Panc1 (cell line): ENCODE results near the gene MIA2. TPM values are rescaled to one million over a fixed set of nuclear protein-coding genes. Genes with fewer than 3 reads are reported as not detected.

Experiments used
- ATAC-seq: fragments of 200-7000 bp; cut with Tn5 transposase; 2 replicates; pipeline ENCODE4 v1.9.1; 2020; ENCODE audit warnings: mild to moderate bottlenecking, moderate library complexity
- BruUV-seq: library from RNA; stranded (reverse); fragments of 400-500 nt; replicated peaks from 2 replicates; lab custom pipeline; 2021; lab: Mats Ljungman, UMichigan
- CTCF ChIA-PET: fragments of 300-600 bp; sonication (Branson Sonifier 250); formaldehyde crosslinking; loops from one replicate; lab custom pipeline; 2022; ENCODE audit warnings: antibody characterized with exemption; lab: Charles Lee
- POLR2A ChIA-PET: fragments of 300-600 bp; sonication (Branson Sonifier 250); formaldehyde crosslinking; loops from one replicate; lab custom pipeline; 2022; ENCODE audit warnings: antibody characterized with exemption; lab: Charles Lee
- DNase-seq: peaks from one replicate; pipeline ENCODE4 v3.0.0-alpha.2; 2010; ENCODE audit warnings: low read depth, low spot score
- H3K27ac ChIP-seq: 2 replicates; pipeline ENCODE4 v1.5.1; 2011; ENCODE audit warnings: mild to moderate bottlenecking, low read length, inconsistent platforms
- H3K27me3 ChIP-seq: fragments of 200-500 bp; sonication (Bioruptor generic); 2 replicates; pipeline ENCODE4 v1.6.0; 2014; ENCODE audit warnings: low read length, inconsistent platforms; ENCODE audit not compliant: control insufficient read depth, insufficient read depth
- H3K36me3 ChIP-seq: fragments of 200-500 bp; sonication (Bioruptor generic); 2 replicates; pipeline ENCODE4 v1.5.1; 2014; ENCODE audit warnings: inconsistent platforms, mild to moderate bottlenecking, low read length, moderate library complexity; ENCODE audit not compliant: control insufficient read depth, insufficient read depth
- H3K4me1 ChIP-seq: 2 replicates; pipeline ENCODE4 v1.5.1; 2011; ENCODE audit warnings: inconsistent platforms, mild to moderate bottlenecking, low read length, moderate library complexity; ENCODE audit not compliant: control insufficient read depth, insufficient read depth
- H3K4me3 ChIP-seq, 2 experiments: 2 replicates each; pipeline ENCODE4 v1.5.1; 2011 to 2012; ENCODE audit warnings: low read depth in 2 of 2, low read length in 2 of 2, mild to moderate bottlenecking in 2 of 2, inconsistent platforms in 1 of 2, moderate library complexity in 1 of 2
- H3K9me3 ChIP-seq: fragments of 200-500 bp; sonication (Bioruptor generic); 2 replicates; pipeline ENCODE4 v1.5.1; 2014; ENCODE audit warnings: low read depth, mild to moderate bottlenecking, inconsistent platforms, low read length, moderate library complexity; ENCODE audit not compliant: control insufficient read depth, insufficient read depth
- CTCF ChIP-seq: fragments of 450-650 bp; IDR thresholded peaks from 2 replicates; pipeline ENCODE4 v1.5.1; 2017; ENCODE audit warnings: mild to moderate bottlenecking
- POLR2AphosphoS5 ChIP-seq: IDR thresholded peaks from 2 replicates; pipeline ENCODE4 v1.6.1; 2012; ENCODE audit warnings: mild to moderate bottlenecking, low read depth, low read length, moderate library complexity
- REST ChIP-seq, 2 experiments: IDR thresholded peaks; 2 replicates each; pipeline ENCODE4 v1.6.1; 2011 to 2012; ENCODE audit warnings: low read depth in 2 of 2, control low read depth in 1 of 2, low read length in 1 of 2, mild to moderate bottlenecking in 1 of 2, moderate library complexity in 1 of 2; ENCODE audit not compliant: insufficient read depth in 1 of 2
- SIN3A ChIP-seq: IDR thresholded peaks from 2 replicates; pipeline ENCODE4 v1.6.1; 2012; ENCODE audit warnings: low read depth, mild to moderate bottlenecking, low read length, moderate library complexity, borderline replicate concordance; ENCODE audit not compliant: insufficient read depth
- TCF7L2 ChIP-seq: IDR thresholded peaks from 2 replicates; pipeline ENCODE4 v1.6.1; 2011; ENCODE audit warnings: mild to moderate bottlenecking, low read depth, low read length, inconsistent platforms
- in situ Hi-C: cut with HindIII; loops from 2 replicates; pipeline ENCODE4 v1.10.0; 2016; ENCODE audit warnings: low sequenced_read_pairs, low pct_unique_long_range_greater_than_20kb
- intact Hi-C: fragments of 100-400 bp; cut with micrococcal nuclease; formaldehyde crosslinking; loops from one replicate; pipeline ENCODE4 v1.10.0; 2022; ENCODE audit not compliant: unreplicated experiment
- total RNA-seq: library from RNA; stranded (reverse); gene quantifications from one replicate; pipeline ENCODE4 v1.2.1, GENCODE V29; 2021; ENCODE audit not compliant: unreplicated experiment

Gene MIA2
- total RNA-seq, 1 experiment from 2014 or later: 19.2 TPM

- H3K4me3 ChIP-seq: peak overlapping the region; percentile 76 to 88
- intact Hi-C loops: loop anchor here (10.0 kb wide), 1 partner anchor 82 kb away; no protein-coding TSS in a partner anchor
- no peak for TF ChIP-seq TCF7L2
- TF ChIP-seq REST (IDR thresholded peaks at IDR 0.05; ENCODE audit: insufficient read depth in 1 of 2, low read depth in 2 of 2, low read length in 1 of 2): no peak
- TF ChIP-seq SIN3A: no peak
- no peak for TF ChIP-seq POLR2AphosphoS5
- TF ChIP-seq CTCF: no peak
- H3K36me3 ChIP-seq: no peaks in the 10 kb centered on the region; the same call in 1 of the 2 replicates
- H3K9me3 ChIP-seq: peaks cover 7% of the 10 kb centered on the region; the same call in 1 of the 2 replicates
- H3K27me3 ChIP-seq: no peaks in the 10 kb centered on the region
- DNase-seq (no peak), ATAC-seq (peak; percentile 75)
- CTCF ChIA-PET: no interaction called here
- in situ Hi-C loops: no loop called here
- POLR2A ChIA-PET: interaction anchor here (0.6 kb wide), 1 partner anchor 88 kb away, joined by 20 read pairs; no protein-coding TSS in a partner anchor
- BruUV-seq: no TSS peak
- peaks cover 17% of the 10 kb centered on the region for H3K4me1 ChIP-seq
- H3K27ac ChIP-seq: peak overlapping the region; percentile 95
Observed at GRCh38 chr14:39266525-39266870, 32.8 kb downstream of the MIA2 start.

GRCh38 chr14:39266871-39267607 is 33.3 kb downstream of the MIA2 start:
- H3K4me3 ChIP-seq: peak overlapping the region; percentile 76 to 88
- TF ChIP-seq REST (IDR thresholded peaks at IDR 0.05; ENCODE audit: insufficient read depth in 1 of 2, low read depth in 2 of 2, low read length in 1 of 2): no peak
- 0 out of 2 replicates have a peak, but pooled peaks have one; percentile 67 for TF ChIP-seq SIN3A
- 0 out of 2 replicates have a peak, but pooled peaks have one; percentile 17 for TF ChIP-seq TCF7L2
- 0 out of 2 replicates have a peak, but pooled peaks have one; percentile 40 for TF ChIP-seq POLR2AphosphoS5
- ATAC-seq: peak; percentile 96
- no peaks in the 10 kb centered on the region for H3K27me3 ChIP-seq
- intact Hi-C loops: loop anchor here (10.0 kb wide), 1 partner anchor 82 kb away; no protein-coding TSS in a partner anchor
- peaks cover 17% of the 10 kb centered on the region for H3K4me1 ChIP-seq
- peaks cover 7% of the 10 kb centered on the region; the same call in 1 of the 2 replicates for H3K9me3 ChIP-seq
- no peaks in the 10 kb centered on the region; the same call in 1 of the 2 replicates for H3K36me3 ChIP-seq
- peak overlapping the region; percentile 95 for H3K27ac ChIP-seq
- CTCF ChIA-PET: no interaction called here
- BruUV-seq: no TSS peak
- in situ Hi-C loops: no loop called here
- no peak for DNase-seq
- POLR2A ChIA-PET: interaction anchor here (0.6 kb wide), 2 partner anchors 81 to 89 kb away, joined by 10 to 20 read pairs; no protein-coding TSS in a partner anchor
